RWPE1 (cell line): Measurements from ENCODE around the gene ACY1.

ENCODE experiments used
- CTCF ChIA-PET: fragments of 350-600 bp; sonication (Branson Sonifier 250); formaldehyde crosslinking; extraction: SDS; loops from one replicate; lab custom pipeline; 2021; lab: Yijun Ruan, JAX
- POLR2A ChIA-PET: fragments of 400-600 bp; formaldehyde crosslinking; extraction: SDS; loops from one replicate; lab custom pipeline; 2020; ENCODE audit warnings: antibody characterized with exemption; ENCODE audit not compliant: low non-redundant PET; lab: Yijun Ruan, JAX
- DNase-seq: peaks from one replicate; pipeline ENCODE4 v3.0.0; 2012; ENCODE audit warnings: low spot score
- H3K27ac ChIP-seq: fragments of 450-650 bp; 2 replicates; pipeline ENCODE4 v1.5.1; 2017
- CTCF ChIP-seq: fragments of 450-650 bp; conservative IDR thresholded peaks from 2 replicates; pipeline ENCODE4 v1.5.1; 2017; ENCODE audit warnings: low read depth, mild to moderate bottlenecking

ACY1 gene

DNA sequence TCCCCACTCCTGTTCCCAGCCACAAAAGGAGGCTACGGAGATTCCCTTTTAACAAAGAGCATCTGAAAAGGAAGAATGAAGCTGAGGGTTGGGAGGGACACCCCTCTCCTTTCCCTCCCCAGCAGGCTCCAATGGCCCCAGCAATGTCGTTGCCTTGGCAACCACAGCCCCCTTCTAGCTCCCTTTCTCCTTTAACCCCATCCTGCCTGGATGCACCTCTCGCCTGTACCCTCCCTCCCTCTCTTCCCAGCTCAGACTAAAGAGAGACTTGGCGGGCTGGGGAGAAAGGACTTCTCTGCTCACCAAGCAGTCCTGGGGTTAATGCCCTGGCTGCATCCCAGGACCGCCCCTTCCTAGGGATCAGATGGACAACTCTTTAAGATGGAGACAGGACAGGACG is 19.4 kb downstream of the ACY1 start:
- no peak for DNase-seq
- no peak for TF ChIP-seq CTCF
- H3K27ac ChIP-seq, result peak overlapping the region; percentile 58
- ChIA-PET CTCF (interaction anchor here (0.7 to 1.2 kb wide), 2 partner anchors 20 to 38 kb away, joined by 3 read pairs; no protein-coding TSS in a partner anchor), POLR2A (no interaction called here)

- H3K27ac ChIP-seq, result peak overlapping the region; percentile 58
- POLR2A ChIA-PET, result no interaction called here
- TF ChIP-seq CTCF, result peak; percentile 37
- CTCF ChIA-PET, result no interaction called here
- DNase-seq, result no peak
Measured at GRCh38 chr3:52004163-52004787, 20.9 kb downstream of the ACY1 start.

GRCh38 chr3:52004906-52005395 is 21.6 kb downstream of the ACY1 start:
- ChIA-PET POLR2A (no interaction called here), CTCF (interaction anchor here (1.0 kb wide), 1 partner anchor 49 kb away, joined by 4 read pairs; no protein-coding TSS in a partner anchor)
- no peak for DNase-seq
- H3K27ac ChIP-seq, result peak overlapping the region; percentile 58
- no peak for TF ChIP-seq CTCF

- DNase-seq, result peak; percentile 25
- no peak for TF ChIP-seq CTCF
- ChIA-PET CTCF (interaction anchor here (1.0 kb wide), 1 partner anchor 48 kb away, joined by 4 read pairs; no protein-coding TSS in a partner anchor), POLR2A (interaction anchor here (1.0 kb wide), 1 partner anchor 10 kb away, joined by 3 read pairs; the partner anchor contains the start of gene RPL29)
- H3K27ac ChIP-seq, result peak overlapping the region; percentile 58
Measured at GRCh38 chr3:52005571-52005986, 22.2 kb downstream of the ACY1 start.

DNA sequence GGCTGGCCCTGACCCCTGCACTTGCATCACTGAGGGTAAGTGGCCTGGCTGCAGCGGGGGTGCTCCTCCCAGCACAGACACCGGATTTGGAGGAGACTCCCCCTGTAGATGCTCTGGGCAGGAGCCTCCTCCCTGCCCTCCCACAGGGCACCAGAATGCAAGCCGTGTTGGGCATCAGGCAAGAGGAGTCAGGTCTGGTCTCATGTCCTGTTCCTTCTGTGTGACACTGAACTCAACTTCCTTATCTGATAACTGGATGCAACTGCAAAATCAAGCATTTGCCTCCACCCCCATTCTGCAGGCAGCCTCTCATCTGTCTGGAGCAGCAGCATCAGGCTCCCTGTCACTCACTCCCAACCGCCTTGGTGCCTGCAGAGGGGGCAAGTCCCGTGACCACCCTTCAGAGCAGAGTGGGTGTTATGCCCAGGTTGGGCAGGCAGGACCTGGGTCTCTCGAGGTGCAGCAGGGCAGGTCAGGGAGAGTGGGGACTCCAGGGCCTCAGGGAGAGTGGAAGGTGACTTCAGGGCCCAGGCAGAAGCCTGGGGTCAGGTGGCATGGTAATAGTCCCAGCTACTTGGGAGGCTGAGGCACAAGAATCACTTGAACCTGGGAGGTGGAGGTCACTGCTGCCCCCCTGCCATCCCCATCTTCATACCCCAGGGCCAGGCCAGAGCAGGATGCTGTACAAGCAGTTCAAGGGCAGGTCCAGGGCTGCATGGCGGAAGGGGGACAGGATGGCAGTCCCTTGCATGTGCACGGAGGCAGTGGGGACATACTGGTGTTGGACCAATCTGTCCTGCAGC is 22.9 kb downstream of the ACY1 start:
- TF ChIP-seq CTCF, result no peak
- ChIA-PET CTCF (interaction anchor here (1.0 kb wide), 1 partner anchor 47 kb away, joined by 4 read pairs; no protein-coding TSS in a partner anchor), POLR2A (interaction anchor here (1.0 kb wide), 2 partner anchors 10 to 49 kb away, joined by 3 read pairs; partner anchors contain the start of gene RPL29)
- H3K27ac ChIP-seq, result peak overlapping the region; percentile 58
- DNase-seq, result no peak

- no peak for TF ChIP-seq CTCF
- CTCF ChIA-PET, result no interaction called here
- POLR2A ChIA-PET, result interaction anchor here (1.0 kb wide), 1 partner anchor 49 kb away, joined by 3 read pairs; no protein-coding TSS in a partner anchor
Measured at GRCh38 chr3:52006820-52007133, 23.4 kb downstream of the ACY1 start.

More at GRCh38 chr3:52006820-52007133, 23.4 kb downstream of the ACY1 start:
- H3K27ac ChIP-seq, result peak overlapping the region; percentile 58
- DNase-seq, result no peak
